Spleen (tissue), 11 donors: ENCODE results near the gene CWF19L1. TPM values are rescaled to one million over a fixed set of nuclear protein-coding genes. Genes with fewer than 3 reads are reported as not detected.

Experiments
- DNase-seq: peaks from one replicate; pipeline ENCODE4 v3.0.0-alpha.2; 2020
- H3K27ac ChIP-seq, 8 donors: fragments of 200-600 bp; sonication (generic) in 7 of 8; 1 replicate in 4 of 8; 2 replicates in 4 of 8; pipeline versions ENCODE4 v1.5.0 to v1.8.0; 2016 to 2021; ENCODE audit warnings: inconsistent platforms in 4 of 8, mild to moderate bottlenecking in 4 of 8, moderate library complexity in 1 of 8
- H3K27me3 ChIP-seq, 7 donors: fragments of 200-600 bp; sonication (generic) in 6 of 7; replicated peaks in 1 of 7; 1 replicate in 4 of 7; 2 replicates in 3 of 7; pipeline versions ENCODE4 v1.5.0 to v1.8.0; 2016 to 2021; ENCODE audit warnings: inconsistent platforms in 3 of 7, mild to moderate bottlenecking in 1 of 7
- H3K36me3 ChIP-seq, 6 donors: fragments of 200-600 bp; sonication (generic) in 5 of 6; 1 replicate in 4 of 6; 2 replicates in 2 of 6; pipeline versions ENCODE4 v1.5.0 to v1.8.0; 2016 to 2021; ENCODE audit warnings: inconsistent platforms in 2 of 6
- H3K4me1 ChIP-seq, 6 donors: fragments of 200-600 bp; sonication (generic) in 5 of 6; 1 replicate in 3 of 6; 2 replicates in 3 of 6; pipeline versions ENCODE4 v1.5.0 to v1.8.0; 2016 to 2021; ENCODE audit warnings: inconsistent platforms in 3 of 6
- H3K4me3 ChIP-seq, 8 donors: fragments of 200-600 bp; sonication (generic) in 7 of 8; 1 replicate in 4 of 8; 2 replicates in 4 of 8; pipeline versions ENCODE4 v1.5.0 to v1.8.0; 2016 to 2021; ENCODE audit warnings: inconsistent platforms in 4 of 8, mild to moderate bottlenecking in 4 of 8, moderate library complexity in 2 of 8
- H3K9me3 ChIP-seq, 8 donors: fragments of 200-600 bp; sonication (generic) in 7 of 8; 1 replicate in 4 of 8; 2 replicates in 4 of 8; pipeline versions ENCODE4 v1.5.0 to v1.8.0; 2016 to 2021; ENCODE audit warnings: inconsistent platforms in 4 of 8
- CTCF ChIP-seq, 11 experiments: fragments of 200-600 bp in 7 of 11; fragments of 450-650 bp in 4 of 11; sonication (generic) in 4 of 11; IDR thresholded peaks in 8 of 11; conservative IDR thresholded peaks in 3 of 11; 1 replicate in 7 of 11; 2 replicates in 4 of 11; pipeline versions ENCODE4 v1.4.0 to v1.8.0; 2016 to 2021; ENCODE audit warnings: antibody characterized with exemption in 11 of 11, inconsistent platforms in 4 of 11, mild to moderate bottlenecking in 1 of 11
- POLR2A ChIP-seq, 3 donors: fragments of 450-650 bp; IDR thresholded peaks; one replicate each; pipeline ENCODE4 v1.5.1; 2017; ENCODE audit warnings: antibody characterized with exemption in 3 of 3, mild to moderate bottlenecking in 1 of 3
- POLR2AphosphoS5 ChIP-seq, 3 donors: sonication (generic); formaldehyde crosslinking; IDR thresholded peaks; one replicate each; pipeline ENCODE4 v1.5.1; 2017; ENCODE audit warnings: antibody characterized with exemption in 3 of 3
- WGBS, 5 donors: extraction: QIAGEN DNeasy Blood & Tissue Kit in 3 of 5; methylation state at CpG; one replicate each; pipeline versions ENCODE4 v1.1.5 to v1.1.7; 2013 to 2018; 5-methylcytosine and 5-hydroxymethylcytosine counted together
- intact Hi-C: fragments of 100-400 bp; cut with DNase I; formaldehyde crosslinking; loops from one replicate; pipeline ENCODE4 v1.15.0; 2023; ENCODE audit warnings: low total_unique reads
- polyA plus RNA-seq, 3 donors: library from polyadenylated mRNA; stranded (reverse); fragments of 200-250 nt; gene quantifications; one replicate each; pipeline ENCODE4 v1.2.1, GENCODE V29; 2013
- small RNA-seq, 4 donors: library from RNA; depleted of rRNA; stranded (forward); fragments of <200 nt; gene quantifications; one replicate each; pipeline ENCODE3, GENCODE V24; 2016
- total RNA-seq, 7 donors: library from RNA; depleted of rRNA in 3 of 7; stranded (reverse); fragments of >200 nt in 3 of 7; fragmentation: NEBNext Ultra II Directional in 4 of 7; extraction: Animal tissue kit (Norgen Biotek cat#: 25700) in 4 of 7; gene quantifications; one replicate each; pipeline versions ENCODE4 v1.1.0 to v1.2.1, GENCODE V29; 2016 to 2021
- donor health status: healthy with polysubstance abuse.
- donor health status: DM: no; HTN: no; CAD: no; lungs with moderate emphysema.
- donor health status: DM: no; HTN: no; CAD: no.
- donor health status: Bipolar disorder and iron deficiency.
- donor health status: healthy.
- donor health status: DM: no; HTN: no; CAD: no.
- donor health status: DM: yes; HTN: yes; CAD: no.

CWF19L1 gene
- total and polyA plus RNA-seq, 10 donors, result 17.8 to 42.1 (median 29.9) TPM

GRCh38 chr10:100184426-100184825 is 83.0 kb downstream of the CWF19L1 start:
- Histone ChIP-seq H3K36me3 (peaks cover 0 to 55% (median 10%) of the 10 kb centered on the region in 6 donors), H3K4me3 (peak overlapping the region in 6 of 8 donors; percentile 88 to 92 (median 90)), H3K4me1 (peaks cover 25 to 89% (median 60%) of the 10 kb centered on the region in 6 donors), H3K27ac (peak overlapping the region in 7 of 8 donors; percentile 87 to 93 (median 89)), H3K27me3 (no peaks in the 10 kb centered on the region), H3K9me3 (no peaks in the 10 kb centered on the region)
- TF ChIP-seq CTCF (IDR thresholded peaks at IDR 0.05 in 8 of 11, conservative IDR thresholded peaks at IDR 0.05 in 3 of 11), result no peak
- TF ChIP-seq POLR2A (IDR thresholded peaks at IDR 0.05), result no peak
- TF ChIP-seq POLR2AphosphoS5 (IDR thresholded peaks at IDR 0.05), result no peak
- WGBS, 5 donors, result 29 to 46% (median 37%) methylated on average over 1 of the region's 1 CpG
- no peak for DNase-seq
- intact Hi-C loops, result no loop called here

- peaks cover 25 to 85% (median 56%) of the 10 kb centered on the region in 6 donors for H3K4me1 ChIP-seq
- intact Hi-C loops, result no loop called here
- peak overlapping the region in 7 of 8 donors; percentile 60 to 93 (median 89) for H3K27ac ChIP-seq
- peak overlapping the region in 2 of 8 donors; percentile 2 to 37 for H3K4me3 ChIP-seq
- H3K9me3 ChIP-seq, result no peaks in the 10 kb centered on the region
- H3K27me3 ChIP-seq, result no peaks in the 10 kb centered on the region
- no peak for TF ChIP-seq CTCF (IDR thresholded peaks at IDR 0.05 in 8 of 11, conservative IDR thresholded peaks at IDR 0.05 in 3 of 11)
- TF ChIP-seq POLR2AphosphoS5 (IDR thresholded peaks at IDR 0.05), result no peak
- no peak for TF ChIP-seq POLR2A (IDR thresholded peaks at IDR 0.05)
- DNase-seq, result no peak
- 30 to 63% (median 33%) methylated on average over 3 of the region's 3 CpGs for WGBS, 5 donors
- H3K36me3 ChIP-seq, result peaks cover 0 to 55% (median 16%) of the 10 kb centered on the region in 6 donors
Observed at GRCh38 chr10:100183481-100183880, 84.0 kb downstream of the CWF19L1 start.

- H3K27ac ChIP-seq, result peak overlapping the region in 7 of 8 donors; percentile 60 to 93 (median 89)
- peak overlapping the region in 1 of 8 donors; percentile 37 for H3K4me3 ChIP-seq
- H3K27me3 ChIP-seq, result no peaks in the 10 kb centered on the region
- H3K36me3 ChIP-seq, result peaks cover 4 to 57% (median 19%) of the 10 kb centered on the region in 6 donors
- WGBS, 5 donors, result 62 to 89% (median 81%) methylated on average over 3 of the region's 3 CpGs
- intact Hi-C loops, result no loop called here
- DNase-seq, result no peak
- peaks cover 25 to 80% (median 50%) of the 10 kb centered on the region in 6 donors for H3K4me1 ChIP-seq
- TF ChIP-seq POLR2A (IDR thresholded peaks at IDR 0.05) (no peak), CTCF (IDR thresholded peaks at IDR 0.05 in 8 of 11, conservative IDR thresholded peaks at IDR 0.05 in 3 of 11) (no peak), POLR2AphosphoS5 (IDR thresholded peaks at IDR 0.05) (no peak)
- H3K9me3 ChIP-seq, result no peaks in the 10 kb centered on the region
Observed at GRCh38 chr10:100182908-100183307, 84.5 kb downstream of the CWF19L1 start.

Small RNA genes within 50 kb of the gene (small RNA-seq; reads per million reads assigned to genes)
- gene RNU6-422P (0 reads per million in 4 donors), gene SNORA12 (57.0 to 155 (median 96.6) reads per million in 4 donors)

Other genes starting within 250 kb of the CWF19L1 start
- gene CPN1, start 185.8 kb downstream of the CWF19L1 start, total RNA-seq, result not detected
- gene CPN1, start 185.8 kb downstream of the CWF19L1 start, polyA plus RNA-seq, result not detected
- gene ERLIN1, start 81.6 kb downstream of the CWF19L1 start, total RNA-seq, result 10 to 100 TPM; 17.2 to 29.6 (median 19.3) TPM
- 1 to 10 TPM; 2.6 to 5.9 (median 3.6) TPM for gene ERLIN1, start 81.6 kb downstream of the CWF19L1 start, polyA plus RNA-seq
- gene CHUK, start 38.0 kb downstream of the CWF19L1 start, total RNA-seq, result 10 to 100 TPM; 17.5 to 26.4 (median 24.8) TPM
- gene CHUK, start 38.0 kb downstream of the CWF19L1 start, polyA plus RNA-seq, result 1 to 10 TPM; 5.9 to 8.6 (median 6.6) TPM
- 10 to 100 TPM; 45.0 to 54.4 (median 50.1) TPM for gene BLOC1S2, start 19.0 kb upstream of the CWF19L1 start, total RNA-seq
- gene BLOC1S2, start 19.0 kb upstream of the CWF19L1 start, polyA plus RNA-seq, result 10 to 100 TPM; 81.7 to 96.1 (median 92.5) TPM
- gene PKD2L1, start 62.6 kb upstream of the CWF19L1 start, total RNA-seq, result 1 to 10 TPM in 6 of 7 donors, not detected in 1; 3.0 to 8.7 (median 4.2) TPM
- 1 to 10 TPM; 2.2 to 4.8 (median 3.3) TPM for gene PKD2L1, start 62.6 kb upstream of the CWF19L1 start, polyA plus RNA-seq
- gene SCD, start 79.6 kb upstream of the CWF19L1 start, total RNA-seq, result 10 to 100 TPM; 21.0 to 56.3 (median 40.1) TPM
- gene SCD, start 79.6 kb upstream of the CWF19L1 start, polyA plus RNA-seq, result 1 to 10 TPM; 2.1 to 8.3 (median 5.9) TPM
- gene WNT8B, start 195.4 kb upstream of the CWF19L1 start, total RNA-seq, result not detected
- gene WNT8B, start 195.4 kb upstream of the CWF19L1 start, polyA plus RNA-seq, result under 1 TPM in 1 of 3 donors, not detected in 2; 0.03 TPM